Natural killer cell (primary cell): ENCODE data around the gene DOCK1. TPM values are rescaled to one million over a fixed set of nuclear protein-coding genes. Genes with fewer than 3 reads are reported as not detected.

Experiments used
- ATAC-seq, 3 donors: fragments of 150-1000 bp in 2 of 3; fragments of 200-7000 bp in 1 of 3; cut with Tn5 transposase; 1 replicate in 1 of 3; 2 replicates in 2 of 3; pipeline ENCODE4 v1.10.0; 2021; ENCODE audit warnings: mild to moderate bottlenecking in 2 of 3, moderate library complexity in 2 of 3
- DNase-seq, 2 donors: peaks; one replicate each; pipeline versions ENCODE4 v3.0.0 to v3.0.0-alpha.2; 2013 to 2021; ENCODE audit warnings: mixed read lengths in 1 of 2
- H3K27ac ChIP-seq: one replicate; pipeline ENCODE4 v1.5.1; 2013; ENCODE audit warnings: mild to moderate bottlenecking, low read length
- H3K27me3 ChIP-seq: one replicate; pipeline ENCODE4 v1.6.1; 2013; ENCODE audit warnings: low read length; ENCODE audit not compliant: control insufficient read depth, insufficient read depth
- H3K36me3 ChIP-seq: one replicate; pipeline ENCODE4 v1.6.1; 2013; ENCODE audit warnings: low read length; ENCODE audit not compliant: control insufficient read depth, insufficient read depth
- H3K4me1 ChIP-seq: one replicate; pipeline ENCODE4 v1.6.1; 2013; ENCODE audit warnings: low read length; ENCODE audit not compliant: control insufficient read depth, insufficient read depth
- H3K4me3 ChIP-seq: one replicate; pipeline ENCODE4 v1.5.1; 2013; ENCODE audit warnings: low read length
- H3K9me3 ChIP-seq: one replicate; pipeline ENCODE4 v1.6.1; 2013; ENCODE audit warnings: low read length; ENCODE audit not compliant: control insufficient read depth, insufficient read depth
- H3K27ac Mint-ChIP-seq, 2 donors: one replicate each; pipeline ENCODE4 v1.8.0; 2022; ENCODE audit warnings: mild to moderate bottlenecking in 2 of 2, mixed read lengths in 2 of 2, moderate library complexity in 1 of 2
- H3K27me3 Mint-ChIP-seq, 2 donors: one replicate each; pipeline ENCODE4 v1.8.0; 2022; ENCODE audit warnings: low read depth in 2 of 2, mixed read lengths in 2 of 2
- H3K36me3 Mint-ChIP-seq: one replicate; pipeline ENCODE4 v1.8.0; 2022; ENCODE audit warnings: mixed read lengths
- H3K4me1 Mint-ChIP-seq, 2 donors: one replicate each; pipeline ENCODE4 v1.8.0; 2022; ENCODE audit warnings: mixed read lengths in 2 of 2
- H3K4me3 Mint-ChIP-seq: one replicate; pipeline ENCODE4 v1.8.0; 2022; ENCODE audit warnings: mild to moderate bottlenecking, moderate library complexity, mixed read lengths
- H3K9me3 Mint-ChIP-seq, 2 donors: one replicate each; pipeline ENCODE4 v1.8.0; 2022; ENCODE audit warnings: mixed read lengths in 2 of 2
- WGBS: methylation state at CpG from one replicate; pipeline ENCODE4 v1.1.7; 2013; ENCODE audit warnings: missing lambda C conversion rate; ENCODE audit not compliant: insufficient coverage; 5-methylcytosine and 5-hydroxymethylcytosine counted together
- intact Hi-C: fragments of 100-400 bp; cut with micrococcal nuclease; formaldehyde crosslinking; loops from one replicate; pipeline ENCODE4 v1.14.2; 2022
- total RNA-seq, 4 donors: library from RNA; stranded (reverse); fragments of 120-200 nt in 1 of 4; gene quantifications; one replicate each; pipeline versions ENCODE4 v1.2.3 to v1.2.4, GENCODE V29; 2013 to 2022
- TF ChIP-seq, protein P1 (sequence below): fragments of 200-600 bp; IDR thresholded peaks from one replicate; pipeline ENCODE4 v1.8.0; 2022; ENCODE audit warnings: antibody characterized with exemption

The DOCK1 gene
- total RNA-seq, 3 donors from 2014 or later (not counting 1 experiment from before 2014, with no cell fraction given) = 0.07 to 0.12 (median 0.08) TPM

- no peak overlapping the region for H3K4me3 Mint-ChIP-seq
- ATAC-seq = no peak
- Histone ChIP-seq H3K9me3 (no peaks in the 10 kb centered on the region), H3K4me3 (no peak overlapping the region), H3K4me1 (no peaks in the 10 kb centered on the region), H3K27ac (no peak overlapping the region), H3K36me3 (no peaks in the 10 kb centered on the region), H3K27me3 (no peaks in the 10 kb centered on the region)
- intact Hi-C loops = no loop called here
- DNase-seq = no peak
- peaks cover 0 to 3% of the 10 kb centered on the region in 2 donors for H3K27me3 Mint-ChIP-seq
- WGBS = 90% methylated on average over 7 of the region's 7 CpGs
- peaks cover 2 to 3% of the 10 kb centered on the region in 2 donors for H3K9me3 Mint-ChIP-seq
- no peaks in the 10 kb centered on the region for H3K36me3 Mint-ChIP-seq
- no peak overlapping the region for H3K27ac Mint-ChIP-seq
- no peaks in the 10 kb centered on the region for H3K4me1 Mint-ChIP-seq
- TF ChIP-seq, protein P1, sequence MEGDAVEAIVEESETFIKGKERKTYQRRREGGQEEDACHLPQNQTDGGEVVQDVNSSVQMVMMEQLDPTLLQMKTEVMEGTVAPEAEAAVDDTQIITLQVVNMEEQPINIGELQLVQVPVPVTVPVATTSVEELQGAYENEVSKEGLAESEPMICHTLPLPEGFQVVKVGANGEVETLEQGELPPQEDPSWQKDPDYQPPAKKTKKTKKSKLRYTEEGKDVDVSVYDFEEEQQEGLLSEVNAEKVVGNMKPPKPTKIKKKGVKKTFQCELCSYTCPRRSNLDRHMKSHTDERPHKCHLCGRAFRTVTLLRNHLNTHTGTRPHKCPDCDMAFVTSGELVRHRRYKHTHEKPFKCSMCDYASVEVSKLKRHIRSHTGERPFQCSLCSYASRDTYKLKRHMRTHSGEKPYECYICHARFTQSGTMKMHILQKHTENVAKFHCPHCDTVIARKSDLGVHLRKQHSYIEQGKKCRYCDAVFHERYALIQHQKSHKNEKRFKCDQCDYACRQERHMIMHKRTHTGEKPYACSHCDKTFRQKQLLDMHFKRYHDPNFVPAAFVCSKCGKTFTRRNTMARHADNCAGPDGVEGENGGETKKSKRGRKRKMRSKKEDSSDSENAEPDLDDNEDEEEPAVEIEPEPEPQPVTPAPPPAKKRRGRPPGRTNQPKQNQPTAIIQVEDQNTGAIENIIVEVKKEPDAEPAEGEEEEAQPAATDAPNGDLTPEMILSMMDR = no peak
Measured at GRCh38 chr10:126917375-126917774, 12.1 kb downstream of the DOCK1 start.

GRCh38 chr10:126917975-126918908, 13.0 kb downstream of the DOCK1 start:
- Mint-ChIP-seq H3K27me3 (peaks cover 0 to 3% of the 10 kb centered on the region in 2 donors), H3K4me3 (no peak overlapping the region), H3K36me3 (no peaks in the 10 kb centered on the region), H3K9me3 (peaks cover 2 to 3% of the 10 kb centered on the region in 2 donors), H3K27ac (no peak overlapping the region), H3K4me1 (no peaks in the 10 kb centered on the region)
- intact Hi-C loops = no loop called here
- ATAC-seq (no peak), DNase-seq (no peak)
- Histone ChIP-seq H3K36me3 (no peaks in the 10 kb centered on the region), H3K27ac (no peak overlapping the region), H3K4me3 (no peak overlapping the region), H3K4me1 (no peaks in the 10 kb centered on the region), H3K27me3 (no peaks in the 10 kb centered on the region), H3K9me3 (no peaks in the 10 kb centered on the region)
- 89% methylated on average over 24 of the region's 24 CpGs for WGBS
- TF ChIP-seq, protein P1 = no peak

DNA sequence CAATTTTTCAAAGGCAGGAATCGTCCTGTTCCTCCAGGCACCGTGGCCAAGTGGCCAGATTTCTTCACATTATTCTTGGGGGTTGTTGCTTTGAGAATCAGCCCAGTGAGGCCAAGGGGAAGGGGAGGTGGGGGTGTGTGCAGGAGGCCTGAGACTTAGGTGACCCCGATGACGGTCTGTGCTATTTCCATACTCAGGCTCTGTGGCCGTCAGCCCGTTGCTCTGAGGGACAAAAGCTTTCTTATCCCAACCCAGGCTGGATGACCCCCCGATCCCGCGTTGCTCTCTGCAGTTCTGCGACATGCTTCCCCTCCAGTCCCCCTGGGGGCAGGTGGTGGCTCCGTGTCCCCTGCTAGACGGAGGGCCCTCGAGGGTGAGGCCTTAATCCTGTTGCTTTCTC, 14.2 kb downstream of the DOCK1 start:
- H3K4me1 ChIP-seq = no peaks in the 10 kb centered on the region

More for the DNA sequence above, 14.2 kb downstream of the DOCK1 start:
- H3K9me3 ChIP-seq = no peaks in the 10 kb centered on the region
- no peaks in the 10 kb centered on the region for H3K27me3 ChIP-seq
- no peak overlapping the region for H3K4me3 Mint-ChIP-seq
- no peak overlapping the region for H3K4me3 ChIP-seq
- ATAC-seq (no peak), DNase-seq (no peak)
- intact Hi-C loops = no loop called here
- H3K4me1 Mint-ChIP-seq = no peaks in the 10 kb centered on the region
- peaks cover 0 to 3% of the 10 kb centered on the region in 2 donors for H3K27me3 Mint-ChIP-seq
- TF ChIP-seq, protein P1 = no peak
- no peak overlapping the region for H3K27ac ChIP-seq
- no peaks in the 10 kb centered on the region for H3K36me3 Mint-ChIP-seq
- H3K27ac Mint-ChIP-seq = no peak overlapping the region
- H3K9me3 Mint-ChIP-seq = peaks cover 2 to 3% of the 10 kb centered on the region in 2 donors
- 92% methylated on average over 13 of the region's 13 CpGs for WGBS
- H3K36me3 ChIP-seq = no peaks in the 10 kb centered on the region
